Measurements from ENCODE around the gene RPS21. TPM values are rescaled to one million over a fixed set of nuclear protein-coding genes. Genes with fewer than 3 reads are reported as not detected.

Gene RPS21
- total and polyA plus RNA-seq, 9 of the 15 experiments (the other 6 are each of a cell fraction or from before 2014, with no cell fraction given), result 1,380 to 5,647 (median 3,091) TPM

GRCh38 chr20:62387933-62388635 lies 1.2 kb downstream of the RPS21 start:
- peaks cover 10% of the 10 kb centered on the region for H3K9me1 ChIP-seq (ENCODE audit: control insufficient read depth, insufficient read depth, low read length)
- in situ Hi-C loops (cut with MboI), result no loop called here
- H3K79me2 ChIP-seq (ENCODE audit: control insufficient read depth, insufficient read depth, low read length), result peaks cover 59% of the 10 kb centered on the region
- no peak overlapping the region for H2AFZ ChIP-seq (ENCODE audit: low read depth, low read length)
- 17% methylated on average over 17 of the region's 20 CpGs for WGBS (ENCODE audit: insufficient coverage, low coverage, missing lambda C conversion rate)
- no peaks in the 10 kb centered on the region for H3K27me3 ChIP-seq (ENCODE audit: control insufficient read depth in 2 of 2, insufficient read depth in 2 of 2, low read length in 2 of 2)
- peak overlapping the region; percentile 95 for H3K27ac ChIP-seq (ENCODE audit: extremely low read depth, low read depth, low read length)
- ChIA-PET CTCF (ENCODE audit: low intra/inter-chr PET ratio) (no interaction called here), POLR2A (interaction anchor here (0.6 to 5.1 kb wide), 4 partner anchors 13 to 376 kb away, joined by 3 to 28 read pairs (median 8); partner anchors contain the start of gene LAMA5)
- no peak for ATAC-seq
- no TSS peak for BruUV-seq (replicated peaks)
- intact Hi-C loops (cut with micrococcal nuclease), result loop anchor here (10.0 kb wide), 1 partner anchor 243 kb away; the partner anchor contains the start of genes PSMA7 and SS18L1
- peak overlapping the region; percentile 100 for H3K4me3 ChIP-seq
- peaks cover 51% of the 10 kb centered on the region for H3K36me3 ChIP-seq (ENCODE audit: control insufficient read depth, insufficient read depth, low read length)
- peak overlapping the region; percentile 99 for H3K9ac ChIP-seq (ENCODE audit: insufficient read depth in 1 of 2, low read depth in 2 of 2, low read length in 2 of 2)
- peaks cover 11 to 44% of the 10 kb centered on the region in 2 experiments; a peak in 4 of 5 replicates for H3K4me1 ChIP-seq (replicated peaks in 1 of 2; ENCODE audit: control insufficient read depth in 2 of 2, insufficient read depth in 2 of 2, low read length in 2 of 2)
- H3K9me3 ChIP-seq (replicated peaks; ENCODE audit: control insufficient read depth, insufficient read depth, low read depth, low read length), result no peaks in the 10 kb centered on the region
- peaks cover 9% of the 10 kb centered on the region for H4K20me1 ChIP-seq (replicated peaks; ENCODE audit: control insufficient read depth, insufficient read depth, low read length)
- peak in 1 of 4 experiments; percentile 28 for DNase-seq (ENCODE audit: extremely low read depth in 1 of 4, low spot score in 3 of 4)
- no peak for FAIRE-seq
- peak overlapping the region; percentile 100 for H3K4me2 ChIP-seq (ENCODE audit: insufficient read depth, low read length)
- TF ChIP-seq NELFE (IDR thresholded peaks at IDR 0.05; ENCODE audit: insufficient read depth, insufficient read length) (no peak), RBFOX2 (IDR thresholded peaks at IDR 0.05; ENCODE audit: low read depth, low read length) (peak; percentile 11), NKRF (IDR thresholded peaks at IDR 0.05; ENCODE audit: borderline replicate concordance) (no peak), MEF2D (tag; conservative IDR thresholded peaks at IDR 0.05; ENCODE audit: low read depth) (no peak), TAL1 (IDR thresholded peaks at IDR 0.05) (no peak), E2F1 (CRISPR knock-in tag; IDR thresholded peaks at IDR 0.05) (no peak), TFAP4 (CRISPR knock-in tag; IDR thresholded peaks at IDR 0.05; ENCODE audit: borderline replicate concordance) (peak; percentile 55; the same call in 1 of the 2 replicates), TEAD2 (tag; IDR thresholded peaks at IDR 0.05) (no peak), E2F8 (IDR thresholded peaks at IDR 0.05; ENCODE audit: low read depth, partially characterized antibody) (no peak), ZNF445 (CRISPR knock-in tag; IDR thresholded peaks at IDR 0.05; ENCODE audit: low read depth) (no peak), SREBF1 (IDR thresholded peaks at IDR 0.05; ENCODE audit: borderline replicate concordance, low read depth, low read length) (no peak), ZNF324 (CRISPR knock-in tag; IDR thresholded peaks at IDR 0.05) (no peak)
